Epithelial cell of proximal tubule (primary cell): ENCODE data around the gene ZFHX3. TPM values are rescaled to one million over a fixed set of nuclear protein-coding genes. Genes with fewer than 3 reads are reported as not detected.

Experiments
- DNase-seq: peaks from one replicate; pipeline ENCODE4 v3.0.0-alpha.2; 2011; ENCODE audit warnings: low read depth
- H3K4me3 ChIP-seq: 2 replicates; pipeline ENCODE4 v1.5.1; 2011; ENCODE audit warnings: low read depth, mild to moderate bottlenecking, low read length
- CTCF ChIP-seq: conservative IDR thresholded peaks from 2 replicates; pipeline ENCODE4 v1.5.1; 2012; ENCODE audit warnings: low read depth, mild to moderate bottlenecking, low read length
- total RNA-seq: library from RNA; depleted of rRNA; stranded (reverse); fragments of >200 nt; gene quantifications from 2 replicates; pipeline ENCODE4 v1.2.3, GENCODE V29; 2015

Gene ZFHX3
- total RNA-seq, 1 donor from 2014 or later, result 9.6 TPM

- DNase-seq, result no peak
- no peak for TF ChIP-seq CTCF
- no peak overlapping the region for H3K4me3 ChIP-seq
These were observed 287.3 kb downstream of the ZFHX3 start for GRCh38 chr16:72760581-72760980.

- H3K4me3 ChIP-seq, result no peak overlapping the region
- no peak for TF ChIP-seq CTCF
- DNase-seq, result no peak
These were observed 294.0 kb downstream of the ZFHX3 start for GRCh38 chr16:72753881-72754280.

- no peak for DNase-seq
- no peak for TF ChIP-seq CTCF
- H3K4me3 ChIP-seq, result no peak overlapping the region
These were observed 295.8 kb downstream of the ZFHX3 start for GRCh38 chr16:72752004-72752695.

GRCh38 chr16:72751076-72751475 is 296.9 kb downstream of the ZFHX3 start:
- H3K4me3 ChIP-seq, result no peak overlapping the region
- no peak for TF ChIP-seq CTCF
- no peak for DNase-seq

- TF ChIP-seq CTCF, result no peak
- DNase-seq, result no peak
- H3K4me3 ChIP-seq, result no peak overlapping the region
These were observed 298.8 kb downstream of the ZFHX3 start for GRCh38 chr16:72749091-72749490.

GRCh38 chr16:72744076-72744793 is 303.7 kb downstream of the ZFHX3 start:
- no peak for DNase-seq
- no peak for TF ChIP-seq CTCF

More at GRCh38 chr16:72744076-72744793, 303.7 kb downstream of the ZFHX3 start:
- H3K4me3 ChIP-seq, result no peak overlapping the region
